GM12865 (cell line): ENCODE data around the gene TOX2.
A peak's percentile ranks its signal among the peaks of the same experiment; 100 is the strongest.

Experiments
- DNase-seq: peaks from one replicate; pipeline ENCODE4 v3.0.0; 2010; ENCODE audit warnings: low read depth
- H3K4me3 ChIP-seq: 2 replicates; pipeline ENCODE4 v1.5.1; 2011; ENCODE audit warnings: mild to moderate bottlenecking, low read depth, low read length, control low read depth
- CTCF ChIP-seq: IDR thresholded peaks from 2 replicates; pipeline ENCODE4 v1.5.1; 2011; ENCODE audit warnings: low read length, control low read depth, low read depth, inconsistent platforms; ENCODE audit not compliant: insufficient read depth; ENCODE audit errors: missing control alignments

The TOX2 gene

DNA sequence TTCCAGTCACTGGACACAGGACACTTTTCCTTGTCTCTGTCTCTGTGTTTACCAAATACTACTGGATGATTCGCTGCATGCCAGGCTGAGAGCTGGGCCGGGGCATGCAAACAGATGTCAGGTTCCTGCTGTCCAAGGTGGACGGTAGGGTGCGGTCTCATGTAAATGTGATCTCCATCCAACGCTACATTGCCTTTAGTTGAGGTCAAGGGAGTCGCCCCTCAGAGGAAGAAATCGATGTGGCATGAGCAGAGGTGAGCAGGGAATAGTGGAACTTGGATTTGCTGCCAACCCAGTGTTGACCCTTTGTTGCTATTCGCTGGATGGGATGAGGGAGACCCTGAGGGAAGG lies 9.8 kb upstream of the TOX2 start:
- no peak for DNase-seq
- no peak overlapping the region for H3K4me3 ChIP-seq
- TF ChIP-seq CTCF: no peak

- no peak for TF ChIP-seq CTCF
- DNase-seq: no peak
- H3K4me3 ChIP-seq: no peak overlapping the region
Observed at GRCh38 chr20:43906505-43907034, 8.1 kb upstream of the TOX2 start.

DNA sequence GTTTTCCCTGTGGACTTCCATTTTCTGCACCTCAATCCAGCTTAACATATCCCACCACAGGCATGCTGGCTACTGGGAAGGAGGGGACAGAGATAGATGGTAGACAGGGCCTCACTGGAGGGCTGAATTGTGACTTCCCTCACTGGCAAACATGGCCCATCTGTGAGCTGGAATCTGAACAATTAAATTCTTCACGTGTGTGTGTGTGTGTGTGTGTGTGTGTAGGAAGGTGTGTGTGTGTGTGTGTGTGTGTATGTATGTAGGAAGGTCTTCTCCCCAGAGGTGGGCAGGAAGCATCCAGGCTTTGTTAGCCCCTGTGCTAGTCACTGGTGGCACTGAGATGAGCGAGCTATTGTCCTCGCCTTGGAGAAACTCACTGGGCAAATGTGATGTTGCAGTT lies 5.4 kb upstream of the TOX2 start:
- no peak for DNase-seq
- TF ChIP-seq CTCF: no peak
- no peak overlapping the region for H3K4me3 ChIP-seq

- DNase-seq: peak; percentile 24
- no peak for TF ChIP-seq CTCF
Observed at GRCh38 chr20:43909720-43910119, 4.9 kb upstream of the TOX2 start.

GRCh38 chr20:43910564-43910963 lies 4.1 kb upstream of the TOX2 start:
- DNase-seq: peak; percentile 19
- no peak for TF ChIP-seq CTCF
- no peak overlapping the region for H3K4me3 ChIP-seq

More at GRCh38 chr20:43909720-43910119, 4.9 kb upstream of the TOX2 start:
- H3K4me3 ChIP-seq: no peak overlapping the region

DNA sequence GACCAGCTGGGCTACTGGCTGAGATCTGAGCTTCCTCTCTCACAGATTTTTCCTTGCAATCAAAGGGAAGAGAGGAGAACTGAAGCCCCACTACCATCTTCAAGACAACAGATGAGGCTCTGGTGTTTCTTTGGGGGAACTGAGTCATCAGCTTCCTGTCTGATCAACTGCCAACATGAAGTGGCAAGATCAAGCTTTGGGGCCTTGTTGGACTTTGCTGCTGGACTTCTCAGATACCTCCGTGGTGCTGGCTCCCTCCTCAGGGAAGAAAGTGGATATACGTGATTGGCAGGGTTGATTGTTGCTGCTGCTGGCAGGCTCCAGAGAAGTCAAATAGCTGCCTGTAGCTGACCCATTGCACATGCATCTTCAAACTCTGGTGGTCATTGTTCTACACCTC lies 3.6 kb upstream of the TOX2 start:
- DNase-seq: peak; percentile 43
- H3K4me3 ChIP-seq: no peak overlapping the region
- TF ChIP-seq CTCF: no peak

DNA sequence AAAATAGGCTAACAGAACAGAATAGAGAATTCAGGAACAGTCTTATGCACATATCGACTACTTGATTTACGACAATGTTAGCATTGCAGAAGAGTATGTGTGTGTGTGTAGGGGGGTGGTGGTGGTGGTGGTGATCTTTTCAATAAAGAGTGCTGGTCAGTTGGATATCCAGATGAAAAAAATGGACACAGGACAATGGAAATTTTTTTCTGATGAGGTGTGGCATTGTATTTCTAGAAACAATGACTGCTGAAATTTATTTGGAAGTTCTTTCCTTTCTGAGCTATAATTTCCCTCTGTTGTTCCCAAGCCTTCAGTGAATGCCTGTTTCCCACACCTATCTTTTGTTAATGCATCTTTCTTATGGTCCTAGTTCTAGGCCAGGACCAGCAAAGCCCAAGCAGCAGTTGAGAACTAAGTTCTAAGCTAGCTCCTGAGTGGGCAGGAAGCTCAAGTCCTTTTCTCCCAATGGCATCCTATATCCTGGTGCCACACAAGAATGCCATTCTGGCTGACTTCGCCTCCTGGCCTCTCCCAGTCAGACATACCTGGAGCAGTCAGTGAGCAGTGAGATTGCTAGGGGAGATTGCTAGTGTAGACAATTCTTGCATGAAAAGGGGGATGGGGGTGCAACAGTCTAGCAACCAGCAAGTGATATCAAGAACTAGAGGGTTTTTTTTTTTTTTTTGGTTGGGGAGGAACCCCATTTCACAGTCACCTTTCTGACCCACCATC lies 1.2 kb upstream of the TOX2 start:
- no peak for DNase-seq
- no peak overlapping the region for H3K4me3 ChIP-seq
- TF ChIP-seq CTCF: no peak
